B cell (primary cell): ENCODE data around the gene MFAP2.
"Not testable (repeated sequence)": the region's sequence is repeated elsewhere in the genome, so short reads cannot be mapped to it uniquely, and the experiment has no call there.

Experiments
- CTCF ChIP-seq: fragments of 200-600 bp; IDR thresholded peaks from one replicate; pipeline ENCODE4 v1.8.0; 2022; ENCODE audit warnings: antibody characterized with exemption, mild to moderate bottlenecking
- EZH2 ChIP-seq: IDR thresholded peaks from 2 replicates; pipeline ENCODE4 v1.6.1; 2012; ENCODE audit warnings: borderline replicate concordance, low read depth, mild to moderate bottlenecking, moderate library complexity, low read length; ENCODE audit not compliant: insufficient read depth, poor library complexity, severe bottlenecking

DNA sequence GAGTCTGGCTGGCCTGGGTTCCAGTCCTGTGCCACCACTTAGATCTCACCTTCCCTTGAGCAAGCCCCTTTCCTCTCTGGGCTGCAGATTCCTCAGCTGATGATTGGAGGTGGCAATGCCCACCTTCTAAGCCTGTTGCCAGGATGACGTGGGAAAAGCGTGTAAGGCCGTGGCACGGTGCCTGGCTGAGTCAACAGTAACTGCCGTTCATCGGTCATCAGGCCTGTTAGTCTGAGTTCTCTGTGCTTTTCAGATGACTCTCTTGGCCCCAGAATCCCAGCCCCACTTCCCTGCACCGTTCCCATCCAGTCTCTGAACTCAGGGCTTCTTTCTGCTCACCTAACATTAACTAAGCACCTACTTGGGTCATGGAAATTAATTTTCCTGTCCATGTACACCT, 31.4 kb downstream of the MFAP2 start:
- not testable (repeated sequence) for TF ChIP-seq CTCF, EZH2
